ENCODE measurements around the gene UBE2F.
A peak's percentile ranks its signal among the peaks of the same experiment; 100 is the strongest.

The UBE2F gene

DNA sequence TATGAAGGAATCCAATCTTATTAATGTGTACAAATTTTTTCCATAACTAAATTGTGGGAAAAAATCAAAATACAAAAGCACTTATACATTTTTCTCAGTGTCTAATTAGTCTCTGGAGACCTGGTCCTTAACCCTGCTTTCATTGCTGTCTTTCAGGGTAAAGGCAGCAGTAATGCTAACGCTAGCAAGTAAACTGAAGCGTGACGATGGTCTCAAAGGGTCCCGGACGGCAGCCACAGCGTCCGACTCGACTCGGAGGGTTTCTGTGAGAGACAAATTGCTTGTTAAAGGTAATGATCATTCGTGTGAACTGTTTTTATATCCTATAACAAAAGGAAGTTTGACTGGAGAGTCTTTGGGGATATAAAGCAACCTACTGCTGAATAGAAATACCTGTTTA is 6.1 kb downstream of the UBE2F start (continued):
- TF ChIP-seq, protein P1, sequence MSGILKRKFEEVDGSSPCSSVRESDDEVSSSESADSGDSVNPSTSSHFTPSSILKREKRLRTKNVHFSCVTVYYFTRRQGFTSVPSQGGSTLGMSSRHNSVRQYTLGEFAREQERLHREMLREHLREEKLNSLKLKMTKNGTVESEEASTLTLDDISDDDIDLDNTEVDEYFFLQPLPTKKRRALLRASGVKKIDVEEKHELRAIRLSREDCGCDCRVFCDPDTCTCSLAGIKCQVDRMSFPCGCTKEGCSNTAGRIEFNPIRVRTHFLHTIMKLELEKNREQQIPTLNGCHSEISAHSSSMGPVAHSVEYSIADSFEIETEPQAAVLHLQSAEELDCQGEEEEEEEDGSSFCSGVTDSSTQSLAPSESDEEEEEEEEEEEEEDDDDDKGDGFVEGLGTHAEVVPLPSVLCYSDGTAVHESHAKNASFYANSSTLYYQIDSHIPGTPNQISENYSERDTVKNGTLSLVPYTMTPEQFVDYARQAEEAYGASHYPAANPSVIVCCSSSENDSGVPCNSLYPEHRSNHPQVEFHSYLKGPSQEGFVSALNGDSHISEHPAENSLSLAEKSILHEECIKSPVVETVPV (CRISPR knock-in tag; IDR thresholded peaks at IDR 0.05), result no peak
- TF ChIP-seq ZFP3 (CRISPR knock-in tag; IDR thresholded peaks at IDR 0.05) (no peak), ZNF565 (CRISPR knock-in tag; conservative IDR thresholded peaks at IDR 0.05; ENCODE audit: low read depth) (no peak), TOX (CRISPR knock-in tag; IDR thresholded peaks at IDR 0.05; ENCODE audit: borderline replicate concordance) (no peak), RARB (CRISPR knock-in tag; IDR thresholded peaks at IDR 0.05) (no peak), ISL1 (CRISPR knock-in tag; IDR thresholded peaks at IDR 0.05) (no peak), ZC3H10 (CRISPR knock-in tag; IDR thresholded peaks at IDR 0.05) (no peak), ZNF8 (CRISPR knock-in tag; IDR thresholded peaks at IDR 0.05) (no peak)
- TF ChIP-seq, protein P2, sequence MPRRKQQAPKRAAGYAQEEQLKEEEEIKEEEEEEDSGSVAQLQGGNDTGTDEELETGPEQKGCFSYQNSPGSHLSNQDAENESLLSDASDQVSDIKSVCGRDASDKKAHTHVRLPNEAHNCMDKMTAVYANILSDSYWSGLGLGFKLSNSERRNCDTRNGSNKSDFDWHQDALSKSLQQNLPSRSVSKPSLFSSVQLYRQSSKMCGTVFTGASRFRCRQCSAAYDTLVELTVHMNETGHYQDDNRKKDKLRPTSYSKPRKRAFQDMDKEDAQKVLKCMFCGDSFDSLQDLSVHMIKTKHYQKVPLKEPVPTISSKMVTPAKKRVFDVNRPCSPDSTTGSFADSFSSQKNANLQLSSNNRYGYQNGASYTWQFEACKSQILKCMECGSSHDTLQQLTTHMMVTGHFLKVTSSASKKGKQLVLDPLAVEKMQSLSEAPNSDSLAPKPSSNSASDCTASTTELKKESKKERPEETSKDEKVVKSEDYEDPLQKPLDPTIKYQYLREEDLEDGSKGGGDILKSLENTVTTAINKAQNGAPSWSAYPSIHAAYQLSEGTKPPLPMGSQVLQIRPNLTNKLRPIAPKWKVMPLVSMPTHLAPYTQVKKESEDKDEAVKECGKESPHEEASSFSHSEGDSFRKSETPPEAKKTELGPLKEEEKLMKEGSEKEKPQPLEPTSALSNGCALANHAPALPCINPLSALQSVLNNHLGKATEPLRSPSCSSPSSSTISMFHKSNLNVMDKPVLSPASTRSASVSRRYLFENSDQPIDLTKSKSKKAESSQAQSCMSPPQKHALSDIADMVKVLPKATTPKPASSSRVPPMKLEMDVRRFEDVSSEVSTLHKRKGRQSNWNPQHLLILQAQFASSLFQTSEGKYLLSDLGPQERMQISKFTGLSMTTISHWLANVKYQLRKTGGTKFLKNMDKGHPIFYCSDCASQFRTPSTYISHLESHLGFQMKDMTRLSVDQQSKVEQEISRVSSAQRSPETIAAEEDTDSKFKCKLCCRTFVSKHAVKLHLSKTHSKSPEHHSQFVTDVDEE (CRISPR knock-in tag; IDR thresholded peaks at IDR 0.05), result no peak
- TF ChIP-seq, protein P3, sequence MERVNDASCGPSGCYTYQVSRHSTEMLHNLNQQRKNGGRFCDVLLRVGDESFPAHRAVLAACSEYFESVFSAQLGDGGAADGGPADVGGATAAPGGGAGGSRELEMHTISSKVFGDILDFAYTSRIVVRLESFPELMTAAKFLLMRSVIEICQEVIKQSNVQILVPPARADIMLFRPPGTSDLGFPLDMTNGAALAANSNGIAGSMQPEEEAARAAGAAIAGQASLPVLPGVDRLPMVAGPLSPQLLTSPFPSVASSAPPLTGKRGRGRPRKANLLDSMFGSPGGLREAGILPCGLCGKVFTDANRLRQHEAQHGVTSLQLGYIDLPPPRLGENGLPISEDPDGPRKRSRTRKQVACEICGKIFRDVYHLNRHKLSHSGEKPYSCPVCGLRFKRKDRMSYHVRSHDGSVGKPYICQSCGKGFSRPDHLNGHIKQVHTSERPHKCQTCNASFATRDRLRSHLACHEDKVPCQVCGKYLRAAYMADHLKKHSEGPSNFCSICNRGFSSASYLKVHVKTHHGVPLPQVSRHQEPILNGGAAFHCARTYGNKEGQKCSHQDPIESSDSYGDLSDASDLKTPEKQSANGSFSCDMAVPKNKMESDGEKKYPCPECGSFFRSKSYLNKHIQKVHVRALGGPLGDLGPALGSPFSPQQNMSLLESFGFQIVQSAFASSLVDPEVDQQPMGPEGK (CRISPR knock-in tag; IDR thresholded peaks at IDR 0.05; ENCODE audit: borderline replicate concordance), result no peak

DNA sequence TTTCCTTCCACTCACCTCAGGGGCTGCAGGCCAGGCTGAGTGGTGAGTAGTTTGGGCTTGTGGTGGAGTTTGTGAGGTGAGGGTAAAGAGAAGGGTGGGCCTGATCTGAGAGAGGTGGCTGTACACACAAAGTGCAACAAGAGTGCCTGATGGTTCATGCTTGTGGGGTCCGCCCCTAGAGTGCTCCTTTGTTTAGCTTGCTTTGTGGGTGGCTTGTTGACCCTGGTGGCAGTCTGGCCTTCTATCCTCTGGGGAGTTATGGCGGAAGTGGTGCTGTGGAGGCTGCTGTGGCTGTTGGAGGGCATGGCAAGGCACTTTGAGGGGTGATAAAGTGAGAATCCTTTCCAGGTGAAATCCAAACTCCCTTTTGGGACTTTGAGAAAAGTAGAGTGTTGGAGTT is 10.6 kb downstream of the UBE2F start:
- ATAC-seq, result no peak
- TF ChIP-seq RARB (CRISPR knock-in tag; IDR thresholded peaks at IDR 0.05) (no peak), ESRRG (CRISPR knock-in tag; IDR thresholded peaks at IDR 0.05) (no peak), ISL1 (CRISPR knock-in tag; IDR thresholded peaks at IDR 0.05) (no peak), ZC3H10 (CRISPR knock-in tag; IDR thresholded peaks at IDR 0.05) (no peak), CSDC2 (CRISPR knock-in tag; IDR thresholded peaks at IDR 0.05) (no peak), ZFP30 (CRISPR knock-in tag; IDR thresholded peaks at IDR 0.05) (no peak), ZNF565 (CRISPR knock-in tag; conservative IDR thresholded peaks at IDR 0.05; ENCODE audit: low read depth) (no peak), TOX (CRISPR knock-in tag; IDR thresholded peaks at IDR 0.05; ENCODE audit: borderline replicate concordance) (no peak), PPARA (CRISPR knock-in tag; IDR thresholded peaks at IDR 0.05; ENCODE audit: borderline replicate concordance) (no peak), ZNF8 (CRISPR knock-in tag; IDR thresholded peaks at IDR 0.05) (no peak), OSR1 (CRISPR knock-in tag; IDR thresholded peaks at IDR 0.05) (no peak)
- TF ChIP-seq, protein P3 (CRISPR knock-in tag; IDR thresholded peaks at IDR 0.05; ENCODE audit: borderline replicate concordance), result no peak
- TF ChIP-seq, protein P4, sequence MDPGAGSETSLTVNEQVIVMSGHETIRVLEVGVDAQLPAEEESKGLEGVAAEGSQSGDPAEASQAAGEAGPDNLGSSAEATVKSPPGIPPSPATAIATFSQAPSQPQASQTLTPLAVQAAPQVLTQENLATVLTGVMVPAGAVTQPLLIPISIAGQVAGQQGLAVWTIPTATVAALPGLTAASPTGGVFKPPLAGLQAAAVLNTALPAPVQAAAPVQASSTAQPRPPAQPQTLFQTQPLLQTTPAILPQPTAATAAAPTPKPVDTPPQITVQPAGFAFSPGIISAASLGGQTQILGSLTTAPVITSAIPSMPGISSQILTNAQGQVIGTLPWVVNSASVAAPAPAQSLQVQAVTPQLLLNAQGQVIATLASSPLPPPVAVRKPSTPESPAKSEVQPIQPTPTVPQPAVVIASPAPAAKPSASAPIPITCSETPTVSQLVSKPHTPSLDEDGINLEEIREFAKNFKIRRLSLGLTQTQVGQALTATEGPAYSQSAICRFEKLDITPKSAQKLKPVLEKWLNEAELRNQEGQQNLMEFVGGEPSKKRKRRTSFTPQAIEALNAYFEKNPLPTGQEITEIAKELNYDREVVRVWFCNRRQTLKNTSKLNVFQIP (CRISPR knock-in tag; IDR thresholded peaks at IDR 0.05; ENCODE audit: borderline replicate concordance, low read depth), result no peak

DNA sequence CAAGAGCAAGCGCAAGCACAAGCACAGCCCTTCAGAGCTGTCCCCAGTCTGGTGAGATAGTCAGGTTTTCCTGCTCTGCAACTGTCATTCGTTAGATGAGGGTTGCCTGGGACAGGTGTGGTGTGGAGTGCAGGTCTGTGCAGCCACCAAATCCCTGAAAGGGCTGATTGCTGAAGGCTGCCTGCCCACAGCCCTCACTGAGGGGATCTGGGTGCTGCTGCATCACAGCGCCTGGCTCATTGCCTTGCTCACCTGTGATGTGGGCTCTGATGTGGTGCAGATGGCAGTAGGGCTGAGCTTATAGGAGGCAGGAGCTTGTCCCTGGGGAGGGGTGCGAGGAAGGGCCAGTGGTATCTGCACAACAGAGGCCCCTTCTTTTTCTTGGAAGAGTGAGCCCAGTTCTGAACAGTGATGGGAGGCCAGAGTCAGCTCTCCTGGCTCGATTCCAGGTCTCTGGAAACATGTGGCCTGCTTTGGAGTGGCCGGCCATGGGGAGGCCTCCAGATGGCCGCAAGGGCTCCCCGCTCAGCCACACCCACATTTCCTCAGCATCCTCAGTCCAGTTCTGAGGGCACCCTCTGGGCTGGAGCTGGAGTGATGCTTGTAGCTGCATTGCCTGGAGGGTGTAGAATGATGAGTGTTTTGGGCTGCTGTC is 11.4 kb downstream of the UBE2F start:
- TF ChIP-seq OSR1 (CRISPR knock-in tag; IDR thresholded peaks at IDR 0.05) (no peak), ISL1 (CRISPR knock-in tag; IDR thresholded peaks at IDR 0.05) (no peak), GLIS3 (CRISPR knock-in tag; IDR thresholded peaks at IDR 0.05) (no peak), TCF4 (CRISPR knock-in tag; IDR thresholded peaks at IDR 0.05; ENCODE audit: borderline replicate concordance) (peak; percentile 74), ARNTL (CRISPR knock-in tag; IDR thresholded peaks at IDR 0.05; ENCODE audit: borderline replicate concordance, low read depth) (no peak)

More for the DNA sequence above, 11.4 kb downstream of the UBE2F start:
- peak; percentile 65 for ATAC-seq
